HG03108 (cell line): ENCODE results near the gene LYZL6.
A peak's percentile ranks its signal among the peaks of the same experiment; 100 is the strongest.
"Not testable (repeated sequence)": the region's sequence is repeated elsewhere in the genome, so short reads cannot be mapped to it uniquely, and the experiment has no call there.

ENCODE experiments used
- ATAC-seq: cut with Tn5 transposase; IDR thresholded peaks from one replicate; pipeline ENCODE4 v1.9.1; 2021; ENCODE audit warnings: moderate library complexity; ENCODE audit not compliant: unreplicated experiment

LYZL6 gene

GRCh38 chr17:35948092-35948491, 4.6 kb upstream of the LYZL6 start:
- ATAC-seq, result no peak

- ATAC-seq, result no peak
These were observed 3.7 kb upstream of the LYZL6 start for GRCh38 chr17:35947156-35947585.

GRCh38 chr17:35944151-35944550, 638 bp upstream of the LYZL6 start:
- ATAC-seq, result no peak

GRCh38 chr17:35942588-35943186, 826 bp downstream of the LYZL6 start:
- ATAC-seq, result no peak

- ATAC-seq, result not testable (repeated sequence)
These were observed 5.0 kb downstream of the LYZL6 start for GRCh38 chr17:35938492-35938891.

- no peak for ATAC-seq
These were observed 7.5 kb downstream of the LYZL6 start for GRCh38 chr17:35936063-35936462.

GRCh38 chr17:35934760-35935159, 8.8 kb downstream of the LYZL6 start:
- no peak for ATAC-seq

- no peak for ATAC-seq
These were observed 10.9 kb downstream of the LYZL6 start for GRCh38 chr17:35932586-35932985.

GRCh38 chr17:35931794-35932425, 11.6 kb downstream of the LYZL6 start:
- ATAC-seq, result no peak

- ATAC-seq, result peak; percentile 75
These were observed 13.1 kb downstream of the LYZL6 start, which contains the start of gene RDM1 for GRCh38 chr17:35930211-35931065. Gene RDM1, minus strand, starts transcription at chr17:35930773. Its CDS starts 46 bp downstream, at chr17:35930727.

GRCh38 chr17:35927714-35928113, 15.8 kb downstream of the LYZL6 start:
- no peak for ATAC-seq

GRCh38 chr17:35923609-35924114, 19.9 kb downstream of the LYZL6 start:
- no peak for ATAC-seq

GRCh38 chr17:35920229-35920628, 23.3 kb downstream of the LYZL6 start:
- no peak for ATAC-seq

- ATAC-seq, result no peak
These were observed 24.8 kb downstream of the LYZL6 start for GRCh38 chr17:35918665-35919064.

GRCh38 chr17:35917519-35918213, 25.8 kb downstream of the LYZL6 start:
- ATAC-seq, result no peak

GRCh38 chr17:35915153-35915964, 28.2 kb downstream of the LYZL6 start:
- ATAC-seq, result no peak

- no peak for ATAC-seq
These were observed 29.2 kb downstream of the LYZL6 start for GRCh38 chr17:35914354-35914753.

- no peak for ATAC-seq
These were observed 29.9 kb downstream of the LYZL6 start for GRCh38 chr17:35913609-35914008.

GRCh38 chr17:35912942-35913341, 30.6 kb downstream of the LYZL6 start:
- no peak for ATAC-seq

- no peak for ATAC-seq
These were observed 31.1 kb downstream of the LYZL6 start for GRCh38 chr17:35912339-35912912.
